CD4-positive, CD25-positive, alpha-beta regulatory T cell (primary cell): ENCODE data around the gene MRTFB. TPM values are rescaled to one million over a fixed set of nuclear protein-coding genes. Genes with fewer than 3 reads are reported as not detected.

Experiments used
- ATAC-seq, 2 donors: fragments of 150-1000 bp; cut with Tn5 transposase; one replicate each; pipeline ENCODE4 v1.10.0; 2021; ENCODE audit warnings: low read depth in 2 of 2, moderate number of reproducible peaks in 2 of 2, moderate library complexity in 1 of 2
- DNase-seq, 3 donors: peaks; one replicate each; pipeline versions ENCODE4 v3.0.0 to v3.0.0-alpha.2; 2012 to 2022; ENCODE audit warnings: mixed read lengths in 1 of 3
- H3K27ac ChIP-seq: one replicate; pipeline ENCODE4 v1.7.0; 2013; ENCODE audit warnings: mild to moderate bottlenecking, low read length; ENCODE audit not compliant: insufficient read depth, poor library complexity, severe bottlenecking
- H3K27me3 ChIP-seq: one replicate; pipeline ENCODE4 v1.7.0; 2013; ENCODE audit warnings: low read length; ENCODE audit not compliant: control insufficient read depth, insufficient read depth
- H3K36me3 ChIP-seq: one replicate; pipeline ENCODE4 v1.7.0; 2013; ENCODE audit warnings: mild to moderate bottlenecking, low read length, moderate library complexity; ENCODE audit not compliant: control insufficient read depth, insufficient read depth
- H3K4me1 ChIP-seq: 2 replicates; pipeline ENCODE4 v1.7.0; 2013; ENCODE audit warnings: mild to moderate bottlenecking, low read length; ENCODE audit not compliant: insufficient read depth, control insufficient read depth, poor library complexity, severe bottlenecking
- H3K4me3 ChIP-seq: one replicate; pipeline ENCODE4 v1.7.0; 2013; ENCODE audit warnings: low read depth, mild to moderate bottlenecking, low read length, moderate library complexity
- H3K9me3 ChIP-seq, 2 experiments: 1 replicate in 1 of 2; 2 replicates in 1 of 2; pipeline ENCODE4 v1.7.0; 2013; ENCODE audit warnings: low read length in 2 of 2, mild to moderate bottlenecking in 1 of 2, moderate library complexity in 1 of 2; ENCODE audit not compliant: control insufficient read depth in 2 of 2
- H3K27ac Mint-ChIP-seq, 3 donors: one replicate each; pipeline ENCODE4 v1.8.0; 2020 to 2022; ENCODE audit warnings: mild to moderate bottlenecking in 3 of 3, mixed read lengths in 3 of 3, moderate library complexity in 2 of 3
- H3K27me3 Mint-ChIP-seq: one replicate; pipeline ENCODE4 v1.8.0; 2022; ENCODE audit warnings: mild to moderate bottlenecking, mixed read lengths
- H3K36me3 Mint-ChIP-seq: one replicate; pipeline ENCODE4 v1.8.0; 2020; ENCODE audit warnings: mixed read lengths
- H3K4me1 Mint-ChIP-seq, 4 donors: one replicate each; pipeline ENCODE4 v1.8.0; 2020 to 2022; ENCODE audit warnings: mixed read lengths in 4 of 4, mild to moderate bottlenecking in 1 of 4
- H3K4me3 Mint-ChIP-seq, 4 donors: one replicate each; pipeline ENCODE4 v1.8.0; 2020 to 2022; ENCODE audit warnings: mild to moderate bottlenecking in 4 of 4, mixed read lengths in 4 of 4, moderate library complexity in 3 of 4
- H3K9me3 Mint-ChIP-seq, 7 donors: one replicate each; pipeline ENCODE4 v1.8.0; 2020 to 2022; ENCODE audit warnings: mixed read lengths in 7 of 7, mild to moderate bottlenecking in 3 of 7, moderate library complexity in 2 of 7
- polyA plus RNA-seq, 4 donors: library from polyadenylated mRNA; unstranded; fragments of 300-500 nt; fragmentation: Illumina TruSeq; gene quantifications; one replicate each; pipeline ENCODE4 v1.2.3, GENCODE V29; 2021
- total RNA-seq: library from RNA; stranded (reverse); gene quantifications from one replicate; pipeline ENCODE4 v1.2.3, GENCODE V29; 2022

MRTFB gene
- total and polyA plus RNA-seq, 5 donors from 2014 or later: 3.2 to 21.9 (median 4.4) TPM

GRCh38 chr16:14303639-14304394 is 232.7 kb downstream of the MRTFB start:
- Histone ChIP-seq H3K4me1 (peaks cover 34% of the 10 kb centered on the region), H3K9me3 (no peaks in the 10 kb centered on the region), H3K27me3 (peaks cover 2% of the 10 kb centered on the region), H3K4me3 (peak overlapping the region; percentile 37), H3K36me3 (no peaks in the 10 kb centered on the region), H3K27ac (no peak overlapping the region)
- H3K9me3 Mint-ChIP-seq: peaks cover 0 to 3% (median 0%) of the 10 kb centered on the region in 7 donors
- peak overlapping the region in 1 of 3 donors; percentile 9 for H3K27ac Mint-ChIP-seq
- peaks cover 0 to 26% (median 4%) of the 10 kb centered on the region in 4 donors for H3K4me1 Mint-ChIP-seq
- DNase-seq: no peak
- peaks cover 57% of the 10 kb centered on the region for H3K27me3 Mint-ChIP-seq
- H3K36me3 Mint-ChIP-seq: no peaks in the 10 kb centered on the region
- ATAC-seq: no peak
- peak overlapping the region in 3 of 4 donors; percentile 44 to 83 (median 81) for H3K4me3 Mint-ChIP-seq

- peaks cover 0 to 3% (median 0%) of the 10 kb centered on the region in 7 donors for H3K9me3 Mint-ChIP-seq
- peak overlapping the region in 2 of 4 donors; percentile 35 to 54 for H3K4me3 Mint-ChIP-seq
- H3K27ac Mint-ChIP-seq: no peak overlapping the region
- peaks cover 2% of the 10 kb centered on the region for H3K27me3 ChIP-seq
- DNase-seq (no peak), ATAC-seq (no peak)
- no peaks in the 10 kb centered on the region for H3K36me3 Mint-ChIP-seq
- no peaks in the 10 kb centered on the region for H3K36me3 ChIP-seq
- no peaks in the 10 kb centered on the region for H3K9me3 ChIP-seq
- peaks cover 0 to 37% (median 12%) of the 10 kb centered on the region in 4 donors for H3K4me1 Mint-ChIP-seq
- no peak overlapping the region for H3K4me3 ChIP-seq
- no peak overlapping the region for H3K27ac ChIP-seq
- H3K4me1 ChIP-seq: peaks cover 45% of the 10 kb centered on the region
- peaks cover 57% of the 10 kb centered on the region for H3K27me3 Mint-ChIP-seq
Observed at GRCh38 chr16:14304891-14305460, 233.9 kb downstream of the MRTFB start.

- Histone ChIP-seq H3K27ac (no peak overlapping the region), H3K27me3 (peaks cover 2% of the 10 kb centered on the region), H3K4me1 (peaks cover 38% of the 10 kb centered on the region), H3K4me3 (no peak overlapping the region), H3K9me3 (no peaks in the 10 kb centered on the region), H3K36me3 (no peaks in the 10 kb centered on the region)
- Mint-ChIP-seq H3K4me3 (peak overlapping the region in 2 of 4 donors; percentile 20 to 24), H3K27me3 (peaks cover 42% of the 10 kb centered on the region), H3K36me3 (no peaks in the 10 kb centered on the region), H3K9me3 (peaks cover 0 to 3% (median 0%) of the 10 kb centered on the region in 7 donors), H3K27ac (no peak overlapping the region), H3K4me1 (peaks cover 0 to 28% (median 10%) of the 10 kb centered on the region in 4 donors)
- ATAC-seq: no peak
- no peak for DNase-seq
Observed at GRCh38 chr16:14306485-14307058, 235.5 kb downstream of the MRTFB start.

GRCh38 chr16:14307059-14307526 is 236.0 kb downstream of the MRTFB start:
- no peak for ATAC-seq
- no peaks in the 10 kb centered on the region for H3K9me3 ChIP-seq
- peaks cover 2% of the 10 kb centered on the region for H3K27me3 ChIP-seq
- no peak for DNase-seq
- no peak overlapping the region for H3K4me3 Mint-ChIP-seq
- peaks cover 0 to 3% (median 0%) of the 10 kb centered on the region in 7 donors for H3K9me3 Mint-ChIP-seq
- no peak overlapping the region for H3K4me3 ChIP-seq
- H3K4me1 ChIP-seq: peaks cover 36% of the 10 kb centered on the region
- H3K4me1 Mint-ChIP-seq: peaks cover 0 to 28% (median 10%) of the 10 kb centered on the region in 4 donors
- no peaks in the 10 kb centered on the region for H3K36me3 Mint-ChIP-seq
- H3K36me3 ChIP-seq: no peaks in the 10 kb centered on the region
- H3K27me3 Mint-ChIP-seq: peaks cover 42% of the 10 kb centered on the region
- H3K27ac Mint-ChIP-seq: no peak overlapping the region
- no peak overlapping the region for H3K27ac ChIP-seq

GRCh38 chr16:14307527-14308367 is 236.6 kb downstream of the MRTFB start:
- no peaks in the 10 kb centered on the region for H3K36me3 ChIP-seq
- Mint-ChIP-seq H3K9me3 (peaks cover 0 to 3% (median 0%) of the 10 kb centered on the region in 7 donors), H3K27ac (peak overlapping the region in 1 of 3 donors; percentile 9), H3K4me1 (peaks cover 0 to 28% (median 10%) of the 10 kb centered on the region in 4 donors), H3K36me3 (no peaks in the 10 kb centered on the region), H3K27me3 (peaks cover 36% of the 10 kb centered on the region), H3K4me3 (no peak overlapping the region)
- DNase-seq (no peak), ATAC-seq (no peak)
- peaks cover 30% of the 10 kb centered on the region for H3K4me1 ChIP-seq
- H3K27me3 ChIP-seq: peaks cover 2% of the 10 kb centered on the region
- H3K27ac ChIP-seq: no peak overlapping the region
- no peak overlapping the region for H3K4me3 ChIP-seq
- H3K9me3 ChIP-seq: no peaks in the 10 kb centered on the region

- Histone ChIP-seq H3K4me1 (peaks cover 24% of the 10 kb centered on the region), H3K36me3 (no peaks in the 10 kb centered on the region), H3K9me3 (no peaks in the 10 kb centered on the region), H3K4me3 (no peak overlapping the region), H3K27ac (no peak overlapping the region), H3K27me3 (peaks cover 2% of the 10 kb centered on the region)
- H3K27ac Mint-ChIP-seq: no peak overlapping the region
- ATAC-seq (no peak), DNase-seq (no peak)
- peak overlapping the region in 3 of 4 donors; percentile 65 to 88 (median 86) for H3K4me3 Mint-ChIP-seq
- peaks cover 0 to 3% (median 0%) of the 10 kb centered on the region in 7 donors for H3K9me3 Mint-ChIP-seq
- H3K4me1 Mint-ChIP-seq: peaks cover 0 to 25% (median 10%) of the 10 kb centered on the region in 4 donors
- H3K36me3 Mint-ChIP-seq: no peaks in the 10 kb centered on the region
- peaks cover 33% of the 10 kb centered on the region for H3K27me3 Mint-ChIP-seq
Observed at GRCh38 chr16:14308368-14308723, 237.2 kb downstream of the MRTFB start.
